ENCODE results near the gene TRIP4. TPM values are rescaled to one million over a fixed set of nuclear protein-coding genes. Genes with fewer than 3 reads are reported as not detected.
A peak's percentile ranks its signal among the peaks of the same experiment; 100 is the strongest.

The TRIP4 gene
- polyA plus RNA-seq, 3 donors, result 23.0 to 40.1 (median 35.6) TPM

DNA sequence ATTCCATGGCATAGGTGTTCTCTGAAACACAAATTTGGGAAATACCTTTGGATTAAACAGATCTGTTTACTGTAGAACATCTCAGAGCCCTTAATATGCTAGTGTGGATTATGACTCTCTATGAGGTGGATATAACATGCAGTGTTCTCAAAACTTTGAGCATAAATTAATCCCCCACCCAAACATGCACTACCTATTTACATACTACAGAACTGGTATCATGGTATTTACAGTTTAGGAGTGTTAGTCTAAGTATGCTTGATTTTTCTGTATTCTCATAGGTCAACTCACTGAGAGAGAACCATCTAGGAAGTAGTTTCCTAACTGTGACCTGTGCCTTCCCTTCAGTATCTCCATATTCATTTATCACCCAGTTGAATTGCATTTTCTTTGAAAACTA, 41.8 kb downstream of the TRIP4 start:
- peaks cover 43 to 78% of the 10 kb centered on the region in 2 donors for H3K36me3 ChIP-seq (replicated peaks in 1 of 2; ENCODE audit: control insufficient read depth in 1 of 2, insufficient read depth in 2 of 2, low read length in 2 of 2)
- no peaks in the 10 kb centered on the region for H3K9me3 Mint-ChIP-seq
- no peak overlapping the region for H2AFZ ChIP-seq (ENCODE audit: insufficient read depth, low read depth, low read length, poor library complexity, severe bottlenecking)
- peaks cover 52 to 72% of the 10 kb centered on the region in 2 donors for H3K36me3 Mint-ChIP-seq
- H3K4me2 ChIP-seq (replicated peaks; ENCODE audit: extremely low read depth, low read length, poor library complexity, severe bottlenecking), result no peak overlapping the region
- H3K27ac ChIP-seq (ENCODE audit: low read depth in 1 of 2, low read length in 2 of 2), result peak overlapping the region in 1 of 2 donors; percentile 18
- no peak overlapping the region for H3K9ac ChIP-seq (ENCODE audit: insufficient read depth, low read length, poor library complexity, severe bottlenecking)
- H3K27ac Mint-ChIP-seq, result peak overlapping the region in 2 of 7 donors; percentile 15 to 65
- H3K27me3 Mint-ChIP-seq (ENCODE audit: low read depth in 3 of 3), result peaks cover 0 to 1% (median 0%) of the 10 kb centered on the region in 3 donors
- no peak for DNase-seq
- H3K9me3 ChIP-seq (replicated peaks in 1 of 2; ENCODE audit: control insufficient read depth in 1 of 2, insufficient read depth in 1 of 2, low read length in 2 of 2), result no peaks in the 10 kb centered on the region
- H3K4me1 ChIP-seq (ENCODE audit: control insufficient read depth in 1 of 2, insufficient read depth in 2 of 2, low read length in 2 of 2), result peaks cover 10 to 14% of the 10 kb centered on the region in 2 donors
- intact Hi-C loops (cut with micrococcal nuclease), result no loop called here
- H3K27me3 ChIP-seq (ENCODE audit: control insufficient read depth in 2 of 2, insufficient read depth in 2 of 2, low read length in 2 of 2), result no peaks in the 10 kb centered on the region
- no peak overlapping the region for H3K4me3 ChIP-seq (replicated peaks in 1 of 3; ENCODE audit: low read depth in 2 of 3, low read length in 3 of 3)
- no peaks in the 10 kb centered on the region for H3K79me2 ChIP-seq (ENCODE audit: insufficient read depth, low read length)
- no peak overlapping the region for H3K4me3 Mint-ChIP-seq
- TF ChIP-seq, protein P1, sequence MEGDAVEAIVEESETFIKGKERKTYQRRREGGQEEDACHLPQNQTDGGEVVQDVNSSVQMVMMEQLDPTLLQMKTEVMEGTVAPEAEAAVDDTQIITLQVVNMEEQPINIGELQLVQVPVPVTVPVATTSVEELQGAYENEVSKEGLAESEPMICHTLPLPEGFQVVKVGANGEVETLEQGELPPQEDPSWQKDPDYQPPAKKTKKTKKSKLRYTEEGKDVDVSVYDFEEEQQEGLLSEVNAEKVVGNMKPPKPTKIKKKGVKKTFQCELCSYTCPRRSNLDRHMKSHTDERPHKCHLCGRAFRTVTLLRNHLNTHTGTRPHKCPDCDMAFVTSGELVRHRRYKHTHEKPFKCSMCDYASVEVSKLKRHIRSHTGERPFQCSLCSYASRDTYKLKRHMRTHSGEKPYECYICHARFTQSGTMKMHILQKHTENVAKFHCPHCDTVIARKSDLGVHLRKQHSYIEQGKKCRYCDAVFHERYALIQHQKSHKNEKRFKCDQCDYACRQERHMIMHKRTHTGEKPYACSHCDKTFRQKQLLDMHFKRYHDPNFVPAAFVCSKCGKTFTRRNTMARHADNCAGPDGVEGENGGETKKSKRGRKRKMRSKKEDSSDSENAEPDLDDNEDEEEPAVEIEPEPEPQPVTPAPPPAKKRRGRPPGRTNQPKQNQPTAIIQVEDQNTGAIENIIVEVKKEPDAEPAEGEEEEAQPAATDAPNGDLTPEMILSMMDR (IDR thresholded peaks at IDR 0.05), result no peak
- no peaks in the 10 kb centered on the region for H4K20me1 ChIP-seq (ENCODE audit: insufficient read depth, low read length)
- H3K4me1 Mint-ChIP-seq, result peaks cover 17% of the 10 kb centered on the region

DNA sequence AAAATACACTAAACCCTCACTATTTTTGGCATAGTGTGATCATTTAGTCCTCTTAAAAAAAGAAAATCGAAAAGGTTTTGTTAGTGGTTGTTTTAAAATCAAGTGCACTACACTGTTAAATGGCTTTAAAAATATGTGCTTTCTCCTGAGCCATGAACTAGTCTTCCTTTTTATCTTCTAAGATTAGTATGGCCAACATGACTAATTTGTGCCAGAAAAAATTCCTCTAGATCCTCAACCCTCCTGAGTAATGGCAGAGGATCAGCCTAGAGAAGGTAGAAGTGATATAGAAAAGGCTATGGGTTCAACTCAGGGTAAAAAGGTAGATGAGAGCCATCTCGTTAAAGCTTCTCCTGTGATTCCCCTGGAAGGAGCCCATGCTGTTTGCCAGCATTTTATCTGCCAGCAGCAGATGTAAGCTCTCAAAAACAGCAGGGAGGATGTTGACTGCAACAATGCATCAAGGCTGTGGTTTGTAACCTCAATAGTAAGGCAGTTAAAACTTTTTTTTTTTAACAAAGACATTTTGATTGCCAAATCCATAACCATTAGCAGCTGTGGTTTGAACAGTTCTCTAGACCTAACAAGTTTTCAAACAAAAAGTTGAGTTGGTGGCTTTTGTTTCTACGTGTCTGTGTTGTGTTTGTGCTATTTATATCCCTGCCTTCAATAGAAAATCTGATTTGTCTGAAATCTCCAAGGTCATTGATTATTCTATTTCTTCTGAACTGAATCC, 42.5 kb downstream of the TRIP4 start:
- Histone ChIP-seq H3K27me3 (ENCODE audit: control insufficient read depth in 2 of 2, insufficient read depth in 2 of 2, low read length in 2 of 2) (no peaks in the 10 kb centered on the region), H2AFZ (ENCODE audit: insufficient read depth, low read depth, low read length, poor library complexity, severe bottlenecking) (no peak overlapping the region), H3K4me3 (replicated peaks in 1 of 3; ENCODE audit: low read depth in 2 of 3, low read length in 3 of 3) (no peak overlapping the region), H3K27ac (ENCODE audit: low read depth in 1 of 2, low read length in 2 of 2) (peak overlapping the region in 1 of 2 donors; percentile 18), H4K20me1 (ENCODE audit: insufficient read depth, low read length) (no peaks in the 10 kb centered on the region), H3K4me2 (replicated peaks; ENCODE audit: extremely low read depth, low read length, poor library complexity, severe bottlenecking) (no peak overlapping the region), H3K9me3 (replicated peaks in 1 of 2; ENCODE audit: control insufficient read depth in 1 of 2, insufficient read depth in 1 of 2, low read length in 2 of 2) (no peaks in the 10 kb centered on the region), H3K79me2 (ENCODE audit: insufficient read depth, low read length) (no peaks in the 10 kb centered on the region), H3K4me1 (ENCODE audit: control insufficient read depth in 1 of 2, insufficient read depth in 2 of 2, low read length in 2 of 2) (peaks cover 10 to 14% of the 10 kb centered on the region in 2 donors), H3K9ac (ENCODE audit: insufficient read depth, low read length, poor library complexity, severe bottlenecking) (no peak overlapping the region), H3K36me3 (replicated peaks in 1 of 2; ENCODE audit: control insufficient read depth in 1 of 2, insufficient read depth in 2 of 2, low read length in 2 of 2) (peaks cover 37 to 76% of the 10 kb centered on the region in 2 donors)
- H3K27me3 Mint-ChIP-seq (ENCODE audit: low read depth in 3 of 3), result peaks cover 0 to 4% (median 0%) of the 10 kb centered on the region in 3 donors
- H3K9me3 Mint-ChIP-seq, result no peaks in the 10 kb centered on the region
- peaks cover 17% of the 10 kb centered on the region for H3K4me1 Mint-ChIP-seq
- no peak for DNase-seq
- TF ChIP-seq, protein P1 (IDR thresholded peaks at IDR 0.05), result no peak
- 20% methylated on average over 1 of the region's 3 CpGs for WGBS (ENCODE audit: insufficient coverage)
- intact Hi-C loops (cut with micrococcal nuclease), result no loop called here
- peak overlapping the region in 4 of 7 donors; percentile 27 to 65 (median 34) for H3K27ac Mint-ChIP-seq
- peaks cover 47 to 69% of the 10 kb centered on the region in 2 donors for H3K36me3 Mint-ChIP-seq
- H3K4me3 Mint-ChIP-seq, result no peak overlapping the region

Data from CD14-positive monocyte (primary cell).